Inferior parietal cortex (tissue), 1 donor: ENCODE data around the gene MAN1A2.
"Not testable (repeated sequence)": the region's sequence is repeated elsewhere in the genome, so short reads cannot be mapped to it uniquely, and the experiment has no call there.

Experiments
- DNase-seq: peaks from one replicate; pipeline ENCODE4 v3.0.0-alpha.2; 2016; ENCODE audit errors: extremely low spot score

MAN1A2 gene

DNA sequence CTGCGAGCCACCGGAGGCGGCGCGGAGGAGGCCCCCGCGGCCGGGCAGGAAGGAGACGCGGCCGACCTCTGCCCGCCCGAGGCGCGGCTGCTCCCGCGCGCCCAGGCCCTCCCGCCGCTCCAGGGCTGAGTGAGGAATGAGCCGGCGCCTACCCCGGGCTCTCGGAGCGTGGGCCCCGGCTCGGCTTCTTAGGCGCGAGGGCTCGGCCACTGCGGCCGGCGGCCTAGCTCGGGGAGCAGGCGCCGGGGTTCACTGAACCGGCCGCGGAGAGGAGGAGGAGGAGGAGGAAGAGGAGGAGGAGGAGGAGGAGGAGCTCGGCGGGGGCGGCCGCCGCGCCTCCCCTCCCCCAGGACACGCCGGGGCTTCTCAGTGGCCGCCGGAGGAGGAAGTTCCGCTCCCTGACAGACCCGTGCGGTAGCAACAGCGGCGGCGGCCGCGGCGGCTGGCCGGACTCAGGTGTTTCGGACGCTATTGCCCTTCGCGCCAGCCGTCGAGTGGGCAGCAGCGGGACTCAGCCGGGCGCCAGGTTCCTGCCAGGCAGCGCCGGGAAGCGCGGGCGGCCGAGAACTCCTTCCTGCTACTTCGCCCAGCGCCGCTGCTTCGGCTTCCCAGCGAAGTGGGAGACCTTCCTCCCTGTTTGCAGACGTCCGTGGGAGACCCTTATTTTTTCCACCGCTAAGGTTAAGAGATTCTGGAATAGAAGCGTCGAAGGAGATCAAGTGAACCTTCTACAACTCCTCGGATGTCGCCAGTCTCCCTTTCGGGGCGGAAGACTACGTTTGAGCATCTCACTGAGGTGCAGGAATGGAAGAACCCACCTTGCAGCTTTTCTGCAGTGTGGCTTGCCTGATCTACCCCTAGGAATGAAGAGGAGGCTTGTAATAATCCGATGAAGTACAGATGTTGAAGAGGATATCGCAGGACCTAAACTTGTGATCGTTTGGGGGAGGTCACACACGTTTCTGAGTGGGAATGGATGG, at the start of gene MAN1A2:
MAN1A2 (plus strand) TSS at position 404 of the 980 bp plus-strand sequence. CDS start 735 bp downstream, outside the sequence.
- peak; percentile 63 for DNase-seq

GRCh38 chr1:117318011-117318410, 49.2 kb upstream of the MAN1A2 start:
- DNase-seq = no peak

DNA sequence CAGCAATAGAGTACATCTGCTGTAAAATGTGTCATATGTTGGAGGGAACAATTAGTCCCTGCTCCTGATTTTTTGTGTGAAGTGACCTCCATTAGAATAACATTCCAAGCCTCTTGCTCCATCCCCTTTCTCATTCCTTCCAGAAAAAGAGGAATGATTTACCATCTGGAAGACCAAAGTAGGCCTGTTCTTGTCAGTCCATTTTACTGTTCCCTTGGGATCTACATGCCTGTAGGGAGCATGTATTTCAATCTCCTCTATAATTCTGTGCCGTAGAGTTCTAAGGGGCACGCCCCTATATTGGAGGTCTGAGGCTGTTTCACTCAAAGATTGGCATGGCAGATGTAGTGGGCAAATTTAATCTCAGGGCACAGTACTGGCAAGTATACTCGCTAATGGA, 48.8 kb upstream of the MAN1A2 start:
- no peak for DNase-seq

DNA sequence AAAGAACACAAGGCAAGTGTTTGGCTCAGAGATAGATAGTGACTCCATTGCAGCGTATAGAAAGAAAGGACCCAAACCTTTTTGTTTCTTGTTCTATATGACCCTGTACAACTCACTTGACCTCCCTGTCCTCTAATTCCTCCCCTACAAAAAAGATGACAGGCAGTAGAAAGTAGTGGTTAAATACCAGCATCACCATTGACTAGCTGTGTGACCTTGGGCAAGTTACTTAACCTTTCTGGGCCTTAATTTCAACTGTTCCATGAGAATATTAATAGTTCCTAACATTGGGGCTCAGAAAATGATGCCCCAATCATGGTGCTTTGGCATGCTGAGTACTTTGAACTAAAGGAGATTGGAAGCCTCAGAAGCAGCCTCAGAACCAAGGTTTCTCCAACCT, 46.7 kb upstream of the MAN1A2 start:
- DNase-seq = no peak

GRCh38 chr1:117321680-117322609, 45.3 kb upstream of the MAN1A2 start:
- DNase-seq = peak; percentile 67

DNA sequence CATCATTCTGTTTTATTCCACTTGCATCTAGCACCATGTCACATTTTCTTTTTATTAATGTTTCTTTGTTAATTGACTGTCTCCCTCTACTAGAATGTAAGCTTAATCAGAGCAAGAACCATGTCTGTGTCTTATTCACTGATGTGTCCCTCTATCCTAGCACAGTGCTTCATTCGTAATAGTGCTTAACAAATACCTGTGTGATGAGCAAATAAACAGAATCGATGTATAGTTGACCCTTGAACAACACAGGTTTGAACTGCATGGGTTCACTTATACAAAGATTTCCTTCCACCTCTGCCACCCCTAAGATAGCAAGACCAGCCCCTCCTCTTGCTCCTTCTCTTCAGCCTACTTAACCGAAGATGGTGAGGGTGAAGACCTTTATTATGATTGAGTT, 42.9 kb upstream of the MAN1A2 start:
- DNase-seq = no peak

DNA sequence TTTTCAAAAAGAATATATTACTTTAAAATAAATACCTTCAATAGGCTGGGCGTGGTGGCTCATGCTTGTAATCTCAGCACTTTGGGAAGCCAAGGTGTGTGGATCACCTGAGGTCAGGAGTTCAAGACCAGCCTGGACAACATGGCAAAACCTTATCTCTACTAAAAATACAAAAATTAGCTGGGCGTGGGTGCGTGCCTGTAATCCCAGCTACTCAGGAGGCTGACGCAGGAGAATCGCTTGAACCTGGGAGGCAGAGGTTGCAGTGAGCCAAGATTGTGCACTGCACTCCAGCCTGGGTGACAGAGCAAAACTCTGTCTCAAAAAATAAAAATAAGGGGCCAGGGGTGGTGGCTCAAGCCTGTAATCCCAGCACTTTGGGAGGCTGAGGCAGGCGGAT, 41.2 kb upstream of the MAN1A2 start:
- DNase-seq = not testable (repeated sequence)

DNA sequence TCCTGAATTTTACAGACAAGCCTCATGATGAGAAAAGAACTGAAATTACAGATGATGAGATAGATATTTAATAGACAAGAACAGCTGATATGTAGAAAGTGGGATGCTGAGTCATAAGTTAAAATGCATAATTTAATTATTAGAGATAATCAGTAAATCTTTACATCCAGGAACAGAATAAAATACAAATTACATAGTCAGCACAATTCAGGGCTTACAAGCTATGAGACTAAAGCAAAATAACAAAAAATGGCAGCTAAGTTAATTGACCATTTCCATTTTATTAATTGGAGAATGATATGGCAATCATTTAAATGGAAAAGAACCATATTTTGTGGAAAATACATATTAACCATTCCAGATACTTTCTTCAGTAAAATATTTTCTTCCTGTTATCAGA, 40.2 kb upstream of the MAN1A2 start:
- DNase-seq = no peak

DNA sequence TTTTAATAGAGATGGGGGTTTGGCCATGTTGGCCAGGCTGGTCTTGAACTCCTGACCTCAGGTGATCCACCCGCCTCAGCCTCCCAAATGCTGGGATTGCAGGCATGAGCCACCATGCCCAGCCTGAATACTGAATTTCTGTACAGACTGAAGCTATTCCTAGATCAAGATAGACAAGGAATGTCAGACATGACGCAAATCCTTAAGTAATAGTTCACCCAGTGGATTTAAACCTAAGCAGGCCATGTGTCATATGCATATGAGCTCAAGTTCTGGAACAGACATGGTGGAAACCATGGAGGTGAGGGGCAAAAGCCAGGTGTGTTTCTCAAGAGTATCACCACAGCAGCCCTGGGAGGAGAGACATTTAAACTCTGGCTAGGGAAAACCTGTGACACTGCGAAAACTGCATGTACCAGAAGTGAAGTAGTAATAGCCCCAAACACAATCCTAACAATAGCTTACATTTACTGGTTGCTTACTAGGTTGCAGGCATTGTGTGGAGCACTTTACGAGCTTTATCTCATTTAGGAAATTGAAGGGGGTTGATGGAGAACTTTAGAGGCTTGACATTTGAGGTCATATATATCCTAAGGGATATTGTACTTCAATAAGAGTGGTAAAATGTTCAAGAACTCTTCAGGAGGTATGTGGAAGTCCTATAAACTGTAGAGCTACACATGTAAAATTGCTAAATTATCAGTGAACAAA, 31.7 kb upstream of the MAN1A2 start:
- no peak for DNase-seq

DNA sequence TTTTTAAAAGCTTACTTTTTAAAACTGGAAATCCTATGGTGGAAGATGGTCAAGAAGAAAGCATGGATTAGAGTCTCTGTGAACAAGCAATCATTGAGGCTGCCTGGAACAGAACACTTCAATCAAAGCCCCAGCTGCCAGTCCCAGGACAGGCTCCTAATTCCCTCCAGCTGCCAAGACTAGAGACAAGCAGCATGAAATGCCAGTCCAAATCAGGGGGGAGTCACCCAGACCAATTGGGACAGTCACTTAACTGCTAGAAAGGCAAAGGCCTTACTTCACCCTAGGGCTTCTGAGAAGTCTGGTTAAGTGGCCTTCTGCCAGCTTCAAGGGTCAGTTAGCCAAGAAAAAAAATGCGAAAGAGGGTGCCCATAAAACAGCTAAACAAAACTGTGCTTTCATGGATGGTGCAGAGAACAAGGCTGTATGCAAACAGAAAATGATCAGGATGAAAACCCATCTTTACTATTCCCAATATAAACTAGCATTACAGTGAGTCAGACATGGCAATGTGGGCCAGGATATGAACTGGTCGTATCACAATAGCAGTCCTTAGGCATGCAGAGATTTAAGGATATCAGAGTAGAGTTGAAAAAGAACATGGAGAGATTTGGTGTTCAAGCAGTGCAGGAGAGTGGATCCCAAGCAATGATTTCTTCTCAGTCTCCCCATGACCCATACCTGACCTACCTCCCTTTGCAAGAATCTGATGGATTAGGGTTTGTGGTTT, 31.0 kb upstream of the MAN1A2 start:
- no peak for DNase-seq

- peak; percentile 58 for DNase-seq
Observed at GRCh38 chr1:117339866-117340700, 27.2 kb upstream of the MAN1A2 start.

DNA sequence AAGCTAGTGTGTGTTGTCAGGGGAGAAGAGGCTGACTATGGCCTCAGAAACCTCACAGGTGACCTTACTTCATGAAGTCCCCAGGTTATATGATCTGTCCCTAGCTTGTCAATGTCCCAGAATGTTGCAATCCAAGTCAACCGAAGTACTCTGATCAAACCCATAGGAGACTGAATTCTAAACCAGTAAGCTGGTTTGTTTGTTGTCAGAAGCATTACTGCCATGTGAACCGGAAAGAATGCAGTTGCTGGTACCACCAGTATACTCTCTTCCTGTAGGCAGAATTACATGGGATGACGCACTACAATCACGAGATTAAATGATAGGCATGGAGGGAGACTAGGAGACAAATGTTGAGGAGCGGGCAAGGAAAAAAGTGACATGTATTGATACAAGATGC, 26.1 kb upstream of the MAN1A2 start:
- DNase-seq = no peak

- no peak for DNase-seq
Observed at GRCh38 chr1:117342397-117342796, 24.9 kb upstream of the MAN1A2 start.

DNA sequence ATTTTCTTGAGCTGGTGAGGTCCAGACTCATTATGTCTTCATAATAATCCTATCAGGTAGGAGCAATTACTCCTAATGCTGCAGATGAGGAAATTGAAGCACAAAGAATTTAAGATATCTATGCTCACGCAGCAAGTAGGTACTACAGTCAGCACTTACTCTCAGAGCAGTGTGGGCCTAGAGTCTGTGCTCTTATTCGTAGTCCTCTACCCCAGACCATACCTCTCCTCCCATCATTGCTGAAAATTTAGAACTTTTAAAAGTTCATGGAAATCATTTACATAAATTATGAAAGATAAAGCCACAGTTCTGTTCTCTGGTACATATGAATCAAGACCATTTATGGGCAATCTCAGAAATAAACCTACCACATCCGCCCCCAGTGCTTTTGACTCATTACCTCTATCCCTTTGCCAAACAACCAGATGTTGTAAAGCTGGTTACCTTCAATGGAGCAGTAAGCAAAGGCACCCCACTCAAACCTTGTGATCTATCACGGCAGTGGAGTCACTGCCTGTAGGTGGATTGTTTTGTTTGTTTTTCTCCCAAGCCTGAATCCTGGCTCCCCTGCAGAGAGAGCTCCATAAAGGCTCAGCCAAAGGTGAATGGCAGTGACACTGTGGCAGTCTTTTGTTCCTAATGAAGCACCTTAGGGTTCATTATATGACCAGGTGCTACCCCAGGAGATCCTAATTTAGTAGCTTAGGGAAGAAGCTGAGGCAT, 20.9 kb upstream of the MAN1A2 start:
- DNase-seq = no peak

- DNase-seq = no peak
Observed at GRCh38 chr1:117347907-117348306, 19.3 kb upstream of the MAN1A2 start.

GRCh38 chr1:117352695-117353094, 14.6 kb upstream of the MAN1A2 start:
- not testable (repeated sequence) for DNase-seq

DNA sequence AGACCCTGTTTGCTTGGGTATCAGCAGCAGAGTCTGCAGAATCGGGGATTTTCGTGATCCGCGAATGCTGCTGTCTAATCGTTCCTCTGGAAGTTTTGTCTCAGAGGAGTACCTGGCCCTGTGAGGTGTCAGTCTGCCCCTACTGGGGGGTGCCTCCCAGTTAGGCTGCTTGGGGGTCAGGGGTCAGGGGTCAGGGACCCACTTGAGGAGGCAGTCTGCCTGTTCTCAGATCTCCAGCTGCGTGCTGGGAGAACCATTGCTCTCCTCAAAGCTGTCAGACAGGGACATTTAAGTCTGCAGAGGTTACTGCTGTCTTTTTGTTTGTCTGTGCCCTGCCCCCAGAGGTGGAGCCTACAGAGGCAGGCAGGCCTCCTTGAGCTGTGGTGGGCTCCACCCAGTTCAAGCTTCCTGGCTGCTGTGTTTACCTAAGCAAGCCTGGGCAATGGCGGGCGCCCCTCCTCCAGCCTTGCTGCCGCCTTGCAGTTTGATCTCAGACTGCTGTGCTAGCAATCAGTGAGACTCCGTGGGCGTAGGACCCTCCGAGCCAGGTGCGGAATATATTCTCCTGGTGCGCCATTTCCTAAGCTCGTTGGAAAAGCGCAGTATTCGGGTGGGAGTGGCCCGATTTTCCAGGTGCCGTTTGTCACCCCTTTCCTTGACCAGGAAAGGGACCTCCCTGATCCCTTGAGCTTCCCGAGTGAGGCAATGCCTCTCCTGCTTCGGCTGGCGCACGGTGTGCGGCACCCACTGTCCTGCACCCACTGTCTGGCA, 9.2 kb upstream of the MAN1A2 start:
- not testable (repeated sequence) for DNase-seq

- DNase-seq = not testable (repeated sequence)
Observed at GRCh38 chr1:117358604-117358887, 8.7 kb upstream of the MAN1A2 start.
